Measurements from ENCODE around the gene DPEP2.

DNA sequence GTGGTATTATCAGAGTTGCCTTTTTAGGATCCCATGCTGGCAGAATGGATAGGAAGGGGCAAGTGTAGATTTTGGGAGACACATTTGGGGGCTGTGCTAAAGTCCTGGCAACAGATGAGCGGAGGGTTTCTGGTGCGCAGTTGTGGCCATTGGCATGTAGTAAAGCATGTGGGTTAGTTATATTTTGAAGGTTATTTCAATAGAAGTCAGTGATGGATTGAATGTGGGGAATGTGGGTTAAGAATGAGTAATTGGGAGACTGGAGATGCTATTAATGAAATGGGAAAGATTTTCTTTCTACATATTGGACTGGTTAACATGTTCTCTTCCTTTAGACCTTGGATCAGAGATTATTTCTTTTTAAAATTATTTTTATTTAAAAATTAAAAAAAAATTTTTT is 33.8 kb upstream of the DPEP2 start:
- TF ChIP-seq EZH2 (IDR thresholded peaks at IDR 0.05; ENCODE audit: borderline replicate concordance, low read depth, low read length, severe bottlenecking): no peak
- TF ChIP-seq, protein P1, sequence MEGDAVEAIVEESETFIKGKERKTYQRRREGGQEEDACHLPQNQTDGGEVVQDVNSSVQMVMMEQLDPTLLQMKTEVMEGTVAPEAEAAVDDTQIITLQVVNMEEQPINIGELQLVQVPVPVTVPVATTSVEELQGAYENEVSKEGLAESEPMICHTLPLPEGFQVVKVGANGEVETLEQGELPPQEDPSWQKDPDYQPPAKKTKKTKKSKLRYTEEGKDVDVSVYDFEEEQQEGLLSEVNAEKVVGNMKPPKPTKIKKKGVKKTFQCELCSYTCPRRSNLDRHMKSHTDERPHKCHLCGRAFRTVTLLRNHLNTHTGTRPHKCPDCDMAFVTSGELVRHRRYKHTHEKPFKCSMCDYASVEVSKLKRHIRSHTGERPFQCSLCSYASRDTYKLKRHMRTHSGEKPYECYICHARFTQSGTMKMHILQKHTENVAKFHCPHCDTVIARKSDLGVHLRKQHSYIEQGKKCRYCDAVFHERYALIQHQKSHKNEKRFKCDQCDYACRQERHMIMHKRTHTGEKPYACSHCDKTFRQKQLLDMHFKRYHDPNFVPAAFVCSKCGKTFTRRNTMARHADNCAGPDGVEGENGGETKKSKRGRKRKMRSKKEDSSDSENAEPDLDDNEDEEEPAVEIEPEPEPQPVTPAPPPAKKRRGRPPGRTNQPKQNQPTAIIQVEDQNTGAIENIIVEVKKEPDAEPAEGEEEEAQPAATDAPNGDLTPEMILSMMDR (IDR thresholded peaks at IDR 0.05; ENCODE audit: borderline replicate concordance, extremely low read depth, low read length, poor library complexity, severe bottlenecking): no peak

Data from DND-41 (cell line).